Hepatocyte (in vitro differentiated cells): ENCODE data around the gene GRID2. TPM values are rescaled to one million over a fixed set of nuclear protein-coding genes. Genes with fewer than 3 reads are reported as not detected.

Experiments
- DNase-seq: peaks from one replicate; pipeline ENCODE4 v3.0.0-alpha.2; 2016; ENCODE audit warnings: low spot score
- H2AFZ ChIP-seq: fragments of 200-600 bp; sonication (generic); 2 replicates; pipeline ENCODE4 v1.6.0; 2016; ENCODE audit warnings: antibody characterized with exemption, mild to moderate bottlenecking
- H3K27ac ChIP-seq: fragments of 200-600 bp; sonication (generic); 2 replicates; pipeline ENCODE4 v1.5.1; 2016; ENCODE audit warnings: mild to moderate bottlenecking
- H3K27me3 ChIP-seq: fragments of 200-600 bp; sonication (generic); 2 replicates; pipeline ENCODE4 v1.6.1; 2016
- H3K36me3 ChIP-seq: fragments of 200-600 bp; sonication (generic); replicated peaks from 2 replicates; pipeline ENCODE4 v1.5.1; 2016; ENCODE audit warnings: low read depth; ENCODE audit not compliant: insufficient read depth
- H3K4me1 ChIP-seq: fragments of 200-600 bp; sonication (generic); 2 replicates; pipeline ENCODE4 v1.5.1; 2016; ENCODE audit warnings: mild to moderate bottlenecking, moderate library complexity; ENCODE audit not compliant: insufficient read depth
- H3K4me2 ChIP-seq: fragments of 200-600 bp; sonication (generic); 2 replicates; pipeline ENCODE4 v1.6.0; 2016
- H3K4me3 ChIP-seq: fragments of 200-600 bp; sonication (generic); 2 replicates; pipeline ENCODE4 v1.5.1; 2016; ENCODE audit warnings: mild to moderate bottlenecking
- H3K79me2 ChIP-seq: fragments of 200-600 bp; sonication (generic); 2 replicates; pipeline ENCODE4 v1.6.0; 2017; ENCODE audit warnings: mild to moderate bottlenecking
- H3K9me2 ChIP-seq: fragments of 200-600 bp; sonication (generic); replicated peaks from 2 replicates; pipeline ENCODE4 v1.6.0; 2017; ENCODE audit warnings: mild to moderate bottlenecking; ENCODE audit not compliant: insufficient read depth
- H3K9me3 ChIP-seq: fragments of 200-600 bp; sonication (generic); 2 replicates; pipeline ENCODE4 v1.5.1; 2016; ENCODE audit warnings: low read depth, mild to moderate bottlenecking
- H4K20me1 ChIP-seq: fragments of 200-600 bp; sonication (generic); 2 replicates; pipeline ENCODE4 v1.6.0; 2016; ENCODE audit warnings: mild to moderate bottlenecking; ENCODE audit not compliant: insufficient read depth, poor library complexity, severe bottlenecking
- CTCF ChIP-seq: fragments of 200-600 bp; sonication (generic); IDR thresholded peaks from 2 replicates; pipeline ENCODE4 v1.5.1; 2016; ENCODE audit warnings: antibody characterized with exemption, mild to moderate bottlenecking; ENCODE audit not compliant: poor library complexity
- EZH2 ChIP-seq: fragments of 200-600 bp; sonication (generic); IDR thresholded peaks from 2 replicates; pipeline ENCODE4 v1.6.1; 2016; ENCODE audit warnings: antibody characterized with exemption, mild to moderate bottlenecking, borderline replicate concordance
- EZH2phosphoT487 ChIP-seq: fragments of 200-600 bp; sonication (generic); IDR thresholded peaks from one replicate; pipeline ENCODE4 v1.6.1; 2018; ENCODE audit warnings: antibody characterized with exemption, mild to moderate bottlenecking, low read depth, moderate library complexity; ENCODE audit not compliant: unreplicated experiment, severe bottlenecking
- WGBS: methylation state at CpG from one replicate; pipeline ENCODE4 v1.1.6; 2016; ENCODE audit warnings: low lambda C conversion rate; ENCODE audit errors: missing lambda C conversion rate; 5-methylcytosine and 5-hydroxymethylcytosine counted together
- polyA plus RNA-seq: library from polyadenylated mRNA; unstranded; fragments of >200 nt; fragmentation: Nextera tagmentation; extraction: Ambion mirVana; gene quantifications from 2 replicates; pipeline ENCODE4 v1.2.1, GENCODE V29; 2016
- total RNA-seq: library from RNA; depleted of rRNA; stranded (reverse); fragments of >200 nt; gene quantifications from 2 replicates; pipeline ENCODE4 v1.2.3, GENCODE V29; 2014

GRID2 gene
- total and polyA plus RNA-seq, 2 experiments from 2014 or later, result 0.53 to 3.5 TPM

- H3K27me3 ChIP-seq, result no peaks in the 10 kb centered on the region
- H3K9me2 ChIP-seq, result no peaks in the 10 kb centered on the region
- no peaks in the 10 kb centered on the region for H3K9me3 ChIP-seq
- no peak overlapping the region for H3K27ac ChIP-seq
- no peaks in the 10 kb centered on the region for H3K4me1 ChIP-seq
- WGBS, result 91% methylated on average over 2 of the region's 2 CpGs
- no peaks in the 10 kb centered on the region for H4K20me1 ChIP-seq
- H3K36me3 ChIP-seq, result no peaks in the 10 kb centered on the region
- no peak overlapping the region for H2AFZ ChIP-seq
- DNase-seq, result no peak
- H3K4me3 ChIP-seq, result no peak overlapping the region
- no peak for TF ChIP-seq CTCF
- no peak for TF ChIP-seq EZH2
- no peak for TF ChIP-seq EZH2phosphoT487
- no peaks in the 10 kb centered on the region for H3K79me2 ChIP-seq
- no peak overlapping the region for H3K4me2 ChIP-seq
Observed at GRCh38 chr4:93065790-93066189, 762.0 kb downstream of the GRID2 start.

GRCh38 chr4:93066749-93067148 lies 763.0 kb downstream of the GRID2 start:
- Histone ChIP-seq H3K4me2 (no peak overlapping the region), H3K4me3 (no peak overlapping the region), H3K9me3 (no peaks in the 10 kb centered on the region), H2AFZ (no peak overlapping the region), H3K79me2 (no peaks in the 10 kb centered on the region), H3K27me3 (no peaks in the 10 kb centered on the region), H4K20me1 (no peaks in the 10 kb centered on the region), H3K4me1 (no peaks in the 10 kb centered on the region), H3K27ac (no peak overlapping the region), H3K9me2 (no peaks in the 10 kb centered on the region), H3K36me3 (no peaks in the 10 kb centered on the region)
- DNase-seq, result no peak
- 94% methylated on average over 1 of the region's 1 CpG for WGBS
- no peak for TF ChIP-seq EZH2phosphoT487
- TF ChIP-seq EZH2, result no peak
- TF ChIP-seq CTCF, result no peak

GRCh38 chr4:93072292-93072691 lies 768.5 kb downstream of the GRID2 start:
- Histone ChIP-seq H4K20me1 (no peaks in the 10 kb centered on the region), H3K9me2 (no peaks in the 10 kb centered on the region), H3K79me2 (no peaks in the 10 kb centered on the region), H3K27ac (no peak overlapping the region), H3K27me3 (no peaks in the 10 kb centered on the region), H3K36me3 (no peaks in the 10 kb centered on the region), H3K4me3 (no peak overlapping the region), H3K9me3 (no peaks in the 10 kb centered on the region), H3K4me2 (no peak overlapping the region), H2AFZ (no peak overlapping the region), H3K4me1 (no peaks in the 10 kb centered on the region)
- no peak for TF ChIP-seq EZH2phosphoT487
- TF ChIP-seq CTCF, result no peak
- TF ChIP-seq EZH2, result no peak
- no peak for DNase-seq

- Histone ChIP-seq H3K27me3 (no peaks in the 10 kb centered on the region), H3K27ac (no peak overlapping the region), H3K9me2 (no peaks in the 10 kb centered on the region), H3K4me3 (no peak overlapping the region), H3K36me3 (no peaks in the 10 kb centered on the region), H3K4me1 (no peaks in the 10 kb centered on the region), H3K9me3 (no peaks in the 10 kb centered on the region), H3K4me2 (no peak overlapping the region), H2AFZ (no peak overlapping the region), H3K79me2 (no peaks in the 10 kb centered on the region), H4K20me1 (no peaks in the 10 kb centered on the region)
- DNase-seq, result no peak
- WGBS, result 83% methylated on average over 2 of the region's 2 CpGs
- no peak for TF ChIP-seq EZH2phosphoT487
- TF ChIP-seq CTCF, result no peak
- TF ChIP-seq EZH2, result no peak
Observed at GRCh38 chr4:93080316-93080715, 776.5 kb downstream of the GRID2 start.
